Panc1 (cell line): Measurements from ENCODE around the gene POLR2C. TPM values are rescaled to one million over a fixed set of nuclear protein-coding genes. Genes with fewer than 3 reads are reported as not detected.

Experiments
- ATAC-seq: fragments of 200-7000 bp; cut with Tn5 transposase; 2 replicates; pipeline ENCODE4 v1.9.1; 2020; ENCODE audit warnings: mild to moderate bottlenecking, moderate library complexity
- BruUV-seq: library from RNA; stranded (reverse); fragments of 400-500 nt; replicated peaks from 2 replicates; lab custom pipeline; 2021; lab: Mats Ljungman, UMichigan
- CTCF ChIA-PET: fragments of 300-600 bp; sonication (Branson Sonifier 250); formaldehyde crosslinking; loops from one replicate; lab custom pipeline; 2022; ENCODE audit warnings: antibody characterized with exemption; lab: Charles Lee
- POLR2A ChIA-PET: fragments of 300-600 bp; sonication (Branson Sonifier 250); formaldehyde crosslinking; loops from one replicate; lab custom pipeline; 2022; ENCODE audit warnings: antibody characterized with exemption; lab: Charles Lee
- DNase-seq: peaks from one replicate; pipeline ENCODE4 v3.0.0-alpha.2; 2010; ENCODE audit warnings: low read depth, low spot score
- H3K27ac ChIP-seq: 2 replicates; pipeline ENCODE4 v1.5.1; 2011; ENCODE audit warnings: mild to moderate bottlenecking, low read length, inconsistent platforms
- H3K27me3 ChIP-seq: fragments of 200-500 bp; sonication (Bioruptor generic); 2 replicates; pipeline ENCODE4 v1.6.0; 2014; ENCODE audit warnings: low read length, inconsistent platforms; ENCODE audit not compliant: control insufficient read depth, insufficient read depth
- H3K36me3 ChIP-seq: fragments of 200-500 bp; sonication (Bioruptor generic); 2 replicates; pipeline ENCODE4 v1.5.1; 2014; ENCODE audit warnings: inconsistent platforms, mild to moderate bottlenecking, low read length, moderate library complexity; ENCODE audit not compliant: control insufficient read depth, insufficient read depth
- H3K4me1 ChIP-seq: 2 replicates; pipeline ENCODE4 v1.5.1; 2011; ENCODE audit warnings: inconsistent platforms, mild to moderate bottlenecking, low read length, moderate library complexity; ENCODE audit not compliant: control insufficient read depth, insufficient read depth
- H3K4me3 ChIP-seq, 2 experiments: 2 replicates each; pipeline ENCODE4 v1.5.1; 2011 to 2012; ENCODE audit warnings: low read depth in 2 of 2, low read length in 2 of 2, mild to moderate bottlenecking in 2 of 2, inconsistent platforms in 1 of 2, moderate library complexity in 1 of 2
- H3K9me3 ChIP-seq: fragments of 200-500 bp; sonication (Bioruptor generic); 2 replicates; pipeline ENCODE4 v1.5.1; 2014; ENCODE audit warnings: low read depth, mild to moderate bottlenecking, inconsistent platforms, low read length, moderate library complexity; ENCODE audit not compliant: control insufficient read depth, insufficient read depth
- CTCF ChIP-seq: fragments of 450-650 bp; IDR thresholded peaks from 2 replicates; pipeline ENCODE4 v1.5.1; 2017; ENCODE audit warnings: mild to moderate bottlenecking
- POLR2AphosphoS5 ChIP-seq: IDR thresholded peaks from 2 replicates; pipeline ENCODE4 v1.6.1; 2012; ENCODE audit warnings: mild to moderate bottlenecking, low read depth, low read length, moderate library complexity
- SIN3A ChIP-seq: IDR thresholded peaks from 2 replicates; pipeline ENCODE4 v1.6.1; 2012; ENCODE audit warnings: low read depth, mild to moderate bottlenecking, low read length, moderate library complexity, borderline replicate concordance; ENCODE audit not compliant: insufficient read depth
- TCF7L2 ChIP-seq: IDR thresholded peaks from 2 replicates; pipeline ENCODE4 v1.6.1; 2011; ENCODE audit warnings: mild to moderate bottlenecking, low read depth, low read length, inconsistent platforms
- in situ Hi-C: cut with HindIII; loops from 2 replicates; pipeline ENCODE4 v1.10.0; 2016; ENCODE audit warnings: low sequenced_read_pairs, low pct_unique_long_range_greater_than_20kb
- intact Hi-C: fragments of 100-400 bp; cut with micrococcal nuclease; formaldehyde crosslinking; loops from one replicate; pipeline ENCODE4 v1.10.0; 2022; ENCODE audit not compliant: unreplicated experiment
- total RNA-seq: library from RNA; stranded (reverse); gene quantifications from one replicate; pipeline ENCODE4 v1.2.1, GENCODE V29; 2021; ENCODE audit not compliant: unreplicated experiment
- TF ChIP-seq, protein P1 (sequence below), 2 experiments: IDR thresholded peaks; 2 replicates each; pipeline ENCODE4 v1.6.1; 2011 to 2012; ENCODE audit warnings: low read depth in 2 of 2, control low read depth in 1 of 2, low read length in 1 of 2, mild to moderate bottlenecking in 1 of 2, moderate library complexity in 1 of 2; ENCODE audit not compliant: insufficient read depth in 1 of 2

The POLR2C gene
- total RNA-seq, 1 experiment from 2014 or later: 53.9 TPM

- H3K36me3 ChIP-seq: peaks cover 9% of the 10 kb centered on the region
- intact Hi-C loops (no loop called here), in situ Hi-C loops (no loop called here)
- DNase-seq (no peak), ATAC-seq (peak; percentile 46)
- no peaks in the 10 kb centered on the region for H3K9me3 ChIP-seq
- no TSS peak for BruUV-seq
- H3K27me3 ChIP-seq: no peaks in the 10 kb centered on the region
- ChIA-PET CTCF (interaction anchor here (1.0 kb wide), 1 partner anchor 74 kb away, joined by 3 read pairs; no protein-coding TSS in a partner anchor), POLR2A (no interaction called here)
- H3K4me3 ChIP-seq: peak overlapping the region; percentile 85 to 97
- H3K4me1 ChIP-seq: no peaks in the 10 kb centered on the region; the same call in 1 of the 2 replicates
- H3K27ac ChIP-seq: peak overlapping the region; percentile 94
- TF ChIP-seq POLR2AphosphoS5 (no peak), SIN3A (no peak), CTCF (no peak)
- TF ChIP-seq, protein P1, sequence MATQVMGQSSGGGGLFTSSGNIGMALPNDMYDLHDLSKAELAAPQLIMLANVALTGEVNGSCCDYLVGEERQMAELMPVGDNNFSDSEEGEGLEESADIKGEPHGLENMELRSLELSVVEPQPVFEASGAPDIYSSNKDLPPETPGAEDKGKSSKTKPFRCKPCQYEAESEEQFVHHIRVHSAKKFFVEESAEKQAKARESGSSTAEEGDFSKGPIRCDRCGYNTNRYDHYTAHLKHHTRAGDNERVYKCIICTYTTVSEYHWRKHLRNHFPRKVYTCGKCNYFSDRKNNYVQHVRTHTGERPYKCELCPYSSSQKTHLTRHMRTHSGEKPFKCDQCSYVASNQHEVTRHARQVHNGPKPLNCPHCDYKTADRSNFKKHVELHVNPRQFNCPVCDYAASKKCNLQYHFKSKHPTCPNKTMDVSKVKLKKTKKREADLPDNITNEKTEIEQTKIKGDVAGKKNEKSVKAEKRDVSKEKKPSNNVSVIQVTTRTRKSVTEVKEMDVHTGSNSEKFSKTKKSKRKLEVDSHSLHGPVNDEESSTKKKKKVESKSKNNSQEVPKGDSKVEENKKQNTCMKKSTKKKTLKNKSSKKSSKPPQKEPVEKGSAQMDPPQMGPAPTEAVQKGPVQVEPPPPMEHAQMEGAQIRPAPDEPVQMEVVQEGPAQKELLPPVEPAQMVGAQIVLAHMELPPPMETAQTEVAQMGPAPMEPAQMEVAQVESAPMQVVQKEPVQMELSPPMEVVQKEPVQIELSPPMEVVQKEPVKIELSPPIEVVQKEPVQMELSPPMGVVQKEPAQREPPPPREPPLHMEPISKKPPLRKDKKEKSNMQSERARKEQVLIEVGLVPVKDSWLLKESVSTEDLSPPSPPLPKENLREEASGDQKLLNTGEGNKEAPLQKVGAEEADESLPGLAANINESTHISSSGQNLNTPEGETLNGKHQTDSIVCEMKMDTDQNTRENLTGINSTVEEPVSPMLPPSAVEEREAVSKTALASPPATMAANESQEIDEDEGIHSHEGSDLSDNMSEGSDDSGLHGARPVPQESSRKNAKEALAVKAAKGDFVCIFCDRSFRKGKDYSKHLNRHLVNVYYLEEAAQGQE (IDR thresholded peaks at IDR 0.05; ENCODE audit: insufficient read depth in 1 of 2, low read depth in 2 of 2, low read length in 1 of 2): no peak
Observed at GRCh38 chr16:57446531-57447185, 15.8 kb upstream of the POLR2C start.

GRCh38 chr16:57447186-57447962, 15.1 kb upstream of the POLR2C start, which contains the start of the genes CIAPIN1 and COQ9:
Gene CIAPIN1 (minus strand): TSS chr16:57447385. CDS start chr16:57440928, 6,457 bp downstream.
Gene COQ9 (plus strand): TSS chr16:57447479. CDS start chr16:57447506, 27 bp downstream.
- Histone ChIP-seq H3K4me1 (no peaks in the 10 kb centered on the region; the same call in 1 of the 2 replicates), H3K27me3 (no peaks in the 10 kb centered on the region), H3K4me3 (peak within 1 kb of the TSS; percentile 85 to 97), H3K36me3 (peaks cover 13% of the 10 kb centered on the region), H3K9me3 (no peaks in the 10 kb centered on the region), H3K27ac (peak within 1 kb of the TSS; percentile 94)
- TF ChIP-seq POLR2AphosphoS5 (peak; percentile 93), SIN3A (peak; percentile 52; the same call in 1 of the 2 replicates), CTCF (no peak), TCF7L2 (no peak)
- TF ChIP-seq, protein P1 (IDR thresholded peaks at IDR 0.05; ENCODE audit: insufficient read depth in 1 of 2, low read depth in 2 of 2, low read length in 1 of 2): no peak
- no TSS peak for BruUV-seq
- in situ Hi-C loops: no loop called here
- intact Hi-C loops: no loop called here
- DNase-seq (peak; percentile 39), ATAC-seq (peak; percentile 100)
- POLR2A ChIA-PET: interaction anchor here (0.6 to 0.7 kb wide), 2 partner anchors 56 to 119 kb away, joined by 3 to 17 read pairs; no protein-coding TSS in a partner anchor
- CTCF ChIA-PET: interaction anchor here (1.0 kb wide), 1 partner anchor 73 kb away, joined by 3 read pairs; no protein-coding TSS in a partner anchor
